Stimulated activated CD4-positive, alpha-beta T cell treated with anti-CD3 and anti-CD28 coated beads, Interleukin-12 subunit alpha, Interleukin-12 subunit beta, amount 100 ng/mL, for 48 hours (primary cell): ENCODE results near the gene FCRL5.
A peak's percentile ranks its signal among the peaks of the same experiment; 100 is the strongest.
"Not testable (repeated sequence)": the region's sequence is repeated elsewhere in the genome, so short reads cannot be mapped to it uniquely, and the experiment has no call there.

Experiments used
- DNase-seq, 3 donors: peaks; one replicate each; pipeline ENCODE4 v3.0.0-alpha.2; 2020; ENCODE audit warnings: low read depth in 2 of 3, low spot score in 1 of 3

FCRL5 gene

GRCh38 chr1:157490467-157491165, 61.7 kb downstream of the FCRL5 start:
- peak; percentile 30 to 76 (median 57) for DNase-seq

- no peak for DNase-seq
Measured at GRCh38 chr1:157488156-157488555, 64.2 kb downstream of the FCRL5 start.

GRCh38 chr1:157487504-157487903, 64.8 kb downstream of the FCRL5 start:
- no peak for DNase-seq

- no peak for DNase-seq
Measured at GRCh38 chr1:157487096-157487495, 65.2 kb downstream of the FCRL5 start.

- DNase-seq = not testable (repeated sequence)
Measured at GRCh38 chr1:157486400-157486799, 65.9 kb downstream of the FCRL5 start.

- no peak for DNase-seq
Measured at GRCh38 chr1:157485793-157486192, 66.5 kb downstream of the FCRL5 start.

GRCh38 chr1:157484573-157484972, 67.7 kb downstream of the FCRL5 start:
- no peak for DNase-seq

- DNase-seq = no peak
Measured at GRCh38 chr1:157483635-157484034, 68.7 kb downstream of the FCRL5 start.

- no peak for DNase-seq
Measured at GRCh38 chr1:157482717-157483116, 69.6 kb downstream of the FCRL5 start.

- no peak for DNase-seq
Measured at GRCh38 chr1:157482174-157482573, 70.1 kb downstream of the FCRL5 start.

GRCh38 chr1:157478030-157478429, 74.3 kb downstream of the FCRL5 start:
- DNase-seq = no peak

GRCh38 chr1:157477419-157477818, 74.9 kb downstream of the FCRL5 start:
- no peak for DNase-seq

GRCh38 chr1:157472959-157473358, 79.4 kb downstream of the FCRL5 start:
- DNase-seq = no peak

GRCh38 chr1:157472056-157472701, 80.1 kb downstream of the FCRL5 start:
- DNase-seq = no peak

- DNase-seq = no peak
Measured at GRCh38 chr1:157471531-157471930, 80.8 kb downstream of the FCRL5 start.

- DNase-seq = no peak
Measured at GRCh38 chr1:157469752-157470675, 82.3 kb downstream of the FCRL5 start.

GRCh38 chr1:157469300-157469699, 83.0 kb downstream of the FCRL5 start:
- DNase-seq = no peak

GRCh38 chr1:157466011-157466410, 86.3 kb downstream of the FCRL5 start:
- DNase-seq = no peak
